GM23338 (cell line): ENCODE data around the gene FGF8. TPM values are rescaled to one million over a fixed set of nuclear protein-coding genes. Genes with fewer than 3 reads are reported as not detected.

Experiments used
- ATAC-seq: fragments of 200-7000 bp; cut with Tn5 transposase; 3 replicates; pipeline ENCODE4 v1.9.1; 2020
- DNase-seq: peaks from one replicate; pipeline ENCODE4 v3.0.0-alpha.2; 2015; ENCODE audit warnings: low spot score
- H2AFZ ChIP-seq: fragments of 200-600 bp; sonication (generic); 2 replicates; pipeline ENCODE4 v1.8.0; 2016; ENCODE audit warnings: antibody characterized with exemption, mild to moderate bottlenecking, moderate library complexity
- H3F3A ChIP-seq: fragments of 200-600 bp; sonication (generic); replicated peaks from 2 replicates; pipeline ENCODE4 v1.8.0; 2017; ENCODE audit warnings: antibody characterized with exemption, mixed run types, low read depth
- H3K27ac ChIP-seq: fragments of 200-600 bp; sonication (generic); 2 replicates; pipeline ENCODE4 v1.6.1; 2016; ENCODE audit warnings: low read depth
- H3K27me3 ChIP-seq: fragments of 200-600 bp; sonication (generic); 2 replicates; pipeline ENCODE4 v1.8.0; 2016; ENCODE audit warnings: mild to moderate bottlenecking, mixed run types, moderate library complexity; ENCODE audit not compliant: insufficient read depth
- H3K36me3 ChIP-seq: fragments of 200-600 bp; sonication (generic); 2 replicates; pipeline ENCODE4 v1.8.0; 2016; ENCODE audit warnings: mild to moderate bottlenecking; ENCODE audit not compliant: insufficient read depth
- H3K4me1 ChIP-seq: fragments of 200-600 bp; sonication (generic); 2 replicates; pipeline ENCODE4 v1.8.0; 2016; ENCODE audit warnings: mild to moderate bottlenecking, moderate library complexity; ENCODE audit not compliant: insufficient read depth
- H3K4me2 ChIP-seq: fragments of 200-600 bp; sonication (generic); 2 replicates; pipeline ENCODE4 v1.7.1; 2017; ENCODE audit warnings: mixed run types
- H3K4me3 ChIP-seq: fragments of 200-600 bp; sonication (generic); 2 replicates; pipeline ENCODE4 v1.6.1; 2016; ENCODE audit warnings: mixed run types
- H3K79me2 ChIP-seq: fragments of 200-600 bp; sonication (generic); replicated peaks from 2 replicates; pipeline ENCODE4 v1.8.0; 2017; ENCODE audit warnings: mild to moderate bottlenecking; ENCODE audit not compliant: insufficient read depth
- H3K9me2 ChIP-seq: fragments of 200-600 bp; sonication (generic); 2 replicates; pipeline ENCODE4 v1.8.0; 2017; ENCODE audit not compliant: insufficient read depth
- H4K20me1 ChIP-seq: fragments of 200-600 bp; sonication (generic); replicated peaks from 2 replicates; pipeline ENCODE4 v1.8.0; 2017; ENCODE audit warnings: mild to moderate bottlenecking; ENCODE audit not compliant: insufficient read depth
- H3K27ac Mint-ChIP-seq: 2 replicates; pipeline ENCODE4 v1.8.0; 2020; ENCODE audit warnings: inconsistent platforms, mild to moderate bottlenecking, moderate library complexity, mixed read lengths
- H3K27me3 Mint-ChIP-seq: 3 replicates; pipeline ENCODE4 v1.8.0; 2022; ENCODE audit warnings: low read depth, mild to moderate bottlenecking, moderate library complexity, mixed read lengths, inconsistent platforms; ENCODE audit not compliant: insufficient read depth, poor library complexity
- H3K36me3 Mint-ChIP-seq: 3 replicates; pipeline ENCODE4 v1.8.0; 2021; ENCODE audit warnings: low read depth, mild to moderate bottlenecking, inconsistent platforms, moderate library complexity, mixed read lengths
- H3K4me1 Mint-ChIP-seq: 3 replicates; pipeline ENCODE4 v1.8.0; 2020; ENCODE audit warnings: mild to moderate bottlenecking, inconsistent platforms, mixed read lengths
- H3K4me3 Mint-ChIP-seq: 3 replicates; pipeline ENCODE4 v1.8.0; 2021; ENCODE audit warnings: moderate library complexity, mild to moderate bottlenecking, inconsistent platforms, mixed read lengths
- H3K9me3 Mint-ChIP-seq: 3 replicates; pipeline ENCODE4 v1.8.0; 2020; ENCODE audit warnings: moderate library complexity, mild to moderate bottlenecking, inconsistent platforms, mixed read lengths
- CREB1 ChIP-seq: fragments of 250-450 bp; sonication (Bioruptor Pico); IDR thresholded peaks from 2 replicates; pipeline ENCODE4 v1.5.0; 2020; ENCODE audit warnings: low read depth, mild to moderate bottlenecking, moderate library complexity
- EZH2 ChIP-seq: fragments of 200-600 bp; sonication (generic); IDR thresholded peaks from one replicate; pipeline ENCODE4 v1.8.0; 2017; ENCODE audit warnings: antibody characterized with exemption, mild to moderate bottlenecking, low read depth; ENCODE audit not compliant: unreplicated experiment
- JUNB ChIP-seq: IDR thresholded peaks from one replicate; pipeline ENCODE4 v1.6.1; 2016; ENCODE audit warnings: antibody characterized with exemption; ENCODE audit not compliant: unreplicated experiment
- NANOG ChIP-seq: IDR thresholded peaks from 2 replicates; pipeline ENCODE4 v1.6.1; 2016; ENCODE audit warnings: antibody characterized with exemption, borderline replicate concordance
- ZNF462 ChIP-seq: fragments of 250-450 bp; sonication (Bioruptor Pico); IDR thresholded peaks from 2 replicates; pipeline ENCODE4 v1.5.0; 2020; ENCODE audit warnings: mild to moderate bottlenecking, moderate library complexity
- polyA plus RNA-seq: library from polyadenylated mRNA; unstranded; fragments of >200 nt; fragmentation: Nextera tagmentation; extraction: Ambion mirVana; gene quantifications from 2 replicates; pipeline ENCODE4 v1.2.1, GENCODE V29; 2016
- total RNA-seq: library from RNA; depleted of rRNA; stranded (reverse); fragments of >200 nt; shearing (Covaris generic); gene quantifications from 2 replicates; pipeline ENCODE4 v1.2.3, GENCODE V29; 2014
- TF ChIP-seq, protein P1 (sequence below): IDR thresholded peaks from 2 replicates; pipeline ENCODE4 v1.6.1; 2016; ENCODE audit warnings: antibody characterized with exemption
- TF ChIP-seq, protein P2 (sequence below), 2 experiments: fragments of 200-600 bp in 1 of 2; sonication (generic) in 1 of 2; conservative IDR thresholded peaks; 2 replicates each; pipeline versions ENCODE4 v1.5.1 to v1.6.1; 2016 to 2017; ENCODE audit warnings: antibody characterized with exemption in 2 of 2, low read depth in 2 of 2, mild to moderate bottlenecking in 2 of 2, moderate library complexity in 1 of 2

FGF8 gene
- total and polyA plus RNA-seq, 2 experiments from 2014 or later: 1.6 to 6.2 TPM

DNA sequence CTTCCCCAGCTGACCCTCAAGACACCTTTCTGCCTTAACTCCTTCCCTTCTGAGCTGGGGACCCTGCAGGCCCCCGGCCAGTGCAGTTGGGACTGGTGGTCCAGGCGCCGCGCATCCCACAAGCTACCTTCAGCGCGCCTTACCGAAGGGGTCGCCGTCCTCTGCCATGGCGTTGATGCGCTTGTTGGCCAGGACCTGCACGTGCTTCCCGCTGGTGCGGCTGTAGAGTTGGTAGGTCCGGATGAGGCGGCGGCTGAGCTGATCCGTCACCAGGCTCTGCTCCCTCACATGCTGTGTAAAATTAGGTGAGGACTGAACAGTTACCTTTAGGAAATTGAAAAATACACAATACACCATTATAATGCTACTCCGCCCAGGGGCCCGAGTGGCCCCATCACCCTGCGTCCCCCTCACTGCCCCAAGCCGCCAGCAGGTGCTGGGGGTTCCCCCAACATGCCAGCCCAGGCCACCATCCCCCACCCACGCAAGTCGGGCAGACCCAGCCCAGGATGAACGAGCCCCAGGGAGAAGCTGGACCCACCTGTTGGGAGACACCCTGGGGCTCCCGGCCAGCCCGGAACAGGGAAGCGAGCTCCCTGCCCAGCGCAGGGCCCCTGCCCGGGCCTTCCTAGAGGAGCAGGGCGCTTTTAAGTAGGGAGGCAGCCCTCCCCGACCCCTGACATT, 1.2 kb downstream of the FGF8 start:
- H3K27me3 Mint-ChIP-seq: peaks cover 82% of the 10 kb centered on the region
- H3K36me3 Mint-ChIP-seq: peaks cover 6% of the 10 kb centered on the region
- H3K4me1 ChIP-seq: peaks cover 48% of the 10 kb centered on the region
- DNase-seq (peak; percentile 71), ATAC-seq (peak; percentile 13)
- peak overlapping the region; percentile 90 for H3K4me2 ChIP-seq
- H3K4me1 Mint-ChIP-seq: peaks cover 57% of the 10 kb centered on the region
- peak overlapping the region; percentile 72 for H2AFZ ChIP-seq
- peaks cover 71% of the 10 kb centered on the region for H3K27me3 ChIP-seq
- H3K27ac ChIP-seq: no peak overlapping the region
- H3K9me2 ChIP-seq: no peaks in the 10 kb centered on the region
- no peaks in the 10 kb centered on the region for H4K20me1 ChIP-seq
- TF ChIP-seq EZH2 (peak; percentile 46), ZNF462 (CRISPR knock-in tag) (no peak), NANOG (no peak), JUNB (no peak), CREB1 (CRISPR knock-in tag) (no peak)
- TF ChIP-seq, protein P1, sequence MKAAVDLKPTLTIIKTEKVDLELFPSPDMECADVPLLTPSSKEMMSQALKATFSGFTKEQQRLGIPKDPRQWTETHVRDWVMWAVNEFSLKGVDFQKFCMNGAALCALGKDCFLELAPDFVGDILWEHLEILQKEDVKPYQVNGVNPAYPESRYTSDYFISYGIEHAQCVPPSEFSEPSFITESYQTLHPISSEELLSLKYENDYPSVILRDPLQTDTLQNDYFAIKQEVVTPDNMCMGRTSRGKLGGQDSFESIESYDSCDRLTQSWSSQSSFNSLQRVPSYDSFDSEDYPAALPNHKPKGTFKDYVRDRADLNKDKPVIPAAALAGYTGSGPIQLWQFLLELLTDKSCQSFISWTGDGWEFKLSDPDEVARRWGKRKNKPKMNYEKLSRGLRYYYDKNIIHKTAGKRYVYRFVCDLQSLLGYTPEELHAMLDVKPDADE: no peak
- TF ChIP-seq, protein P2, sequence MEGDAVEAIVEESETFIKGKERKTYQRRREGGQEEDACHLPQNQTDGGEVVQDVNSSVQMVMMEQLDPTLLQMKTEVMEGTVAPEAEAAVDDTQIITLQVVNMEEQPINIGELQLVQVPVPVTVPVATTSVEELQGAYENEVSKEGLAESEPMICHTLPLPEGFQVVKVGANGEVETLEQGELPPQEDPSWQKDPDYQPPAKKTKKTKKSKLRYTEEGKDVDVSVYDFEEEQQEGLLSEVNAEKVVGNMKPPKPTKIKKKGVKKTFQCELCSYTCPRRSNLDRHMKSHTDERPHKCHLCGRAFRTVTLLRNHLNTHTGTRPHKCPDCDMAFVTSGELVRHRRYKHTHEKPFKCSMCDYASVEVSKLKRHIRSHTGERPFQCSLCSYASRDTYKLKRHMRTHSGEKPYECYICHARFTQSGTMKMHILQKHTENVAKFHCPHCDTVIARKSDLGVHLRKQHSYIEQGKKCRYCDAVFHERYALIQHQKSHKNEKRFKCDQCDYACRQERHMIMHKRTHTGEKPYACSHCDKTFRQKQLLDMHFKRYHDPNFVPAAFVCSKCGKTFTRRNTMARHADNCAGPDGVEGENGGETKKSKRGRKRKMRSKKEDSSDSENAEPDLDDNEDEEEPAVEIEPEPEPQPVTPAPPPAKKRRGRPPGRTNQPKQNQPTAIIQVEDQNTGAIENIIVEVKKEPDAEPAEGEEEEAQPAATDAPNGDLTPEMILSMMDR (conservative IDR thresholded peaks at IDR 0.05; ENCODE audit: low read depth in 2 of 2): no peak; a peak in 1 of 4 replicates
- H3K4me3 Mint-ChIP-seq: peak overlapping the region; percentile 64
- peaks cover 18% of the 10 kb centered on the region for H3F3A ChIP-seq
- no peak overlapping the region for H3K27ac Mint-ChIP-seq
- no peaks in the 10 kb centered on the region for H3K79me2 ChIP-seq
- no peaks in the 10 kb centered on the region for H3K9me3 Mint-ChIP-seq
- H3K4me3 ChIP-seq: peak overlapping the region; percentile 57
- H3K36me3 ChIP-seq: no peaks in the 10 kb centered on the region
